ENCODE data around the gene METTL4.

Gene METTL4

GRCh38 chr18:2518473-2518872 lies 52.8 kb downstream of the METTL4 start:
- H3K9me3 ChIP-seq (ENCODE audit: insufficient read depth, low read depth, low read length), result no peaks in the 10 kb centered on the region
- no peaks in the 10 kb centered on the region for H3K79me1 ChIP-seq (ENCODE audit: low read length)
- H3K4me3 ChIP-seq (ENCODE audit: low read depth, low read length), result no peak overlapping the region
- no peak overlapping the region for H3K4me2 ChIP-seq (ENCODE audit: low read length)
- H4K12ac ChIP-seq (ENCODE audit: low read depth, low read length), result no peak overlapping the region
- H2AK5ac ChIP-seq (ENCODE audit: low read length), result no peak overlapping the region
- WGBS (ENCODE audit: extremely low coverage, insufficient coverage, insufficient read length), result no CpG with 5 or more reads among the region's 5 CpGs
- no peaks in the 10 kb centered on the region for H3K36me3 ChIP-seq (ENCODE audit: control insufficient read depth in 1 of 2, insufficient read depth in 2 of 2, low read length in 2 of 2)
- no peak overlapping the region for H3K27ac ChIP-seq (ENCODE audit: low read depth, low read length)
- no peaks in the 10 kb centered on the region for H3K79me2 ChIP-seq (ENCODE audit: control insufficient read depth, insufficient read depth, low read length, poor library complexity)
- H2BK120ac ChIP-seq (ENCODE audit: insufficient read depth, low read length, poor library complexity), result no peak overlapping the region
- H3K9ac ChIP-seq (ENCODE audit: low read length), result no peak overlapping the region
- H4K8ac ChIP-seq (ENCODE audit: low read depth, low read length), result no peak overlapping the region
- DNase-seq, result peak; percentile 83 to 91
- peaks cover 2 to 3% of the 10 kb centered on the region in 2 experiments for H3K4me1 ChIP-seq (ENCODE audit: control insufficient read depth in 1 of 2, insufficient read depth in 2 of 2, low read length in 2 of 2)
- no peak overlapping the region for H2BK5ac ChIP-seq (ENCODE audit: low read depth, low read length, poor library complexity)
- H3K23ac ChIP-seq (ENCODE audit: low read length), result no peak overlapping the region
- H3K18ac ChIP-seq (ENCODE audit: low read length), result no peak overlapping the region
- H2BK12ac ChIP-seq (ENCODE audit: low read length), result no peak overlapping the region
- H2AFZ ChIP-seq (ENCODE audit: insufficient read depth, low read length, poor library complexity), result no peak overlapping the region
- no peak overlapping the region for H3K14ac ChIP-seq (ENCODE audit: low read length)
- H4K91ac ChIP-seq (ENCODE audit: low read depth, low read length), result no peak overlapping the region
- no peaks in the 10 kb centered on the region for H3K27me3 ChIP-seq (ENCODE audit: insufficient read depth, low read length)
- no peak overlapping the region for H3K4ac ChIP-seq (ENCODE audit: low read depth, low read length)

DNA sequence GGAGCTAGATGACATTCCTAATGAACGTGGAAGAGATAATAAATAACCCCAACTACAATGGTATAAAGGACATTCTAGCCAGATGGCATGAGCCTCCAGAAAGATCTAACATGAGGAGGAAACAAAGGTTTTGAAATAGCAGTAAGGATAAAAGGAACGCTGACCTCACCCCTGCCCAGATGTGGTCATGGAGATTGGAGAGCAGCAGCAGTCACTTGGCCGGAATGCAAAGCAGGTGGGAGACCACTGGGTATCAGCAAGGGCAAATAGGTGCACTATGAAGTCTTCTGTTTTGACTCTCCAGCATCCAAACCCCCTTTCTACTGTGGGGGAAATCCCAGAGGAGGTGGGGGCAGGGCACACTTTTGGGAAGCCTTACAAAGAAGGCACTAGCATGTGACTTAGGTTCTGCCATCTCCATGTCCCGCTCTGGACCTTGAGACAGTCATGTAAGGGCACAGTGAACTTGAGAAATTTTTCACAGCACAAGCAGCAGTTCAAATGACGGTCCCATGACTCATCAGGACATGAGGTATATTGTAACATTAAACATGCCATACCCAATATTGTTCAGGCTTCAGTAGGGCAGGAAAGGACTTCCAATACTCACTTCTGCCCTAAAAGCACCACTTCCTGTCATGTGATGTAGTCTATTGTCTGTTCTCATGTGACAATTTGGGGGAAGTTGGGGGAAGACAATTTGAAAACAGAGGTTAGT lies 55.2 kb downstream of the METTL4 start:
- Histone ChIP-seq H3K79me1 (ENCODE audit: low read length) (no peaks in the 10 kb centered on the region), H3K23ac (ENCODE audit: low read length) (no peak overlapping the region), H3K18ac (ENCODE audit: low read length) (no peak overlapping the region), H3K14ac (ENCODE audit: low read length) (no peak overlapping the region), H2AK5ac (ENCODE audit: low read length) (no peak overlapping the region), H2BK12ac (ENCODE audit: low read length) (no peak overlapping the region), H4K91ac (ENCODE audit: low read depth, low read length) (no peak overlapping the region), H3K79me2 (ENCODE audit: control insufficient read depth, insufficient read depth, low read length, poor library complexity) (no peaks in the 10 kb centered on the region), H3K36me3 (ENCODE audit: control insufficient read depth in 1 of 2, insufficient read depth in 2 of 2, low read length in 2 of 2) (no peaks in the 10 kb centered on the region), H2BK120ac (ENCODE audit: insufficient read depth, low read length, poor library complexity) (no peak overlapping the region), H3K4me3 (ENCODE audit: low read depth, low read length) (no peak overlapping the region), H4K8ac (ENCODE audit: low read depth, low read length) (no peak overlapping the region), H4K12ac (ENCODE audit: low read depth, low read length) (no peak overlapping the region), H3K4me1 (ENCODE audit: control insufficient read depth in 1 of 2, insufficient read depth in 2 of 2, low read length in 2 of 2) (peaks cover 2 to 3% of the 10 kb centered on the region in 2 experiments), H2AFZ (ENCODE audit: insufficient read depth, low read length, poor library complexity) (no peak overlapping the region), H3K9ac (ENCODE audit: low read length) (no peak overlapping the region), H3K27ac (ENCODE audit: low read depth, low read length) (no peak overlapping the region), H3K4me2 (ENCODE audit: low read length) (no peak overlapping the region), H3K27me3 (ENCODE audit: insufficient read depth, low read length) (no peaks in the 10 kb centered on the region), H3K9me3 (ENCODE audit: insufficient read depth, low read depth, low read length) (no peaks in the 10 kb centered on the region), H3K4ac (ENCODE audit: low read depth, low read length) (no peak overlapping the region), H2BK5ac (ENCODE audit: low read depth, low read length, poor library complexity) (no peak overlapping the region)
- peak; percentile 82 to 94 for DNase-seq
- WGBS (ENCODE audit: extremely low coverage, insufficient coverage, insufficient read length), result no CpG with 5 or more reads among the region's 5 CpGs

- Histone ChIP-seq H3K79me2 (ENCODE audit: control insufficient read depth, insufficient read depth, low read length, poor library complexity) (no peaks in the 10 kb centered on the region), H3K36me3 (ENCODE audit: control insufficient read depth in 1 of 2, insufficient read depth in 2 of 2, low read length in 2 of 2) (no peaks in the 10 kb centered on the region), H2BK5ac (ENCODE audit: low read depth, low read length, poor library complexity) (no peak overlapping the region), H4K8ac (ENCODE audit: low read depth, low read length) (no peak overlapping the region), H2AFZ (ENCODE audit: insufficient read depth, low read length, poor library complexity) (no peak overlapping the region), H3K14ac (ENCODE audit: low read length) (no peak overlapping the region), H3K9ac (ENCODE audit: low read length) (no peak overlapping the region), H2AK5ac (ENCODE audit: low read length) (no peak overlapping the region), H3K79me1 (ENCODE audit: low read length) (no peaks in the 10 kb centered on the region), H3K4me2 (ENCODE audit: low read length) (no peak overlapping the region), H3K4ac (ENCODE audit: low read depth, low read length) (no peak overlapping the region), H3K4me3 (ENCODE audit: low read depth, low read length) (no peak overlapping the region), H3K9me3 (ENCODE audit: insufficient read depth, low read depth, low read length) (no peaks in the 10 kb centered on the region), H4K12ac (ENCODE audit: low read depth, low read length) (no peak overlapping the region), H3K18ac (ENCODE audit: low read length) (no peak overlapping the region), H2BK12ac (ENCODE audit: low read length) (no peak overlapping the region), H3K23ac (ENCODE audit: low read length) (no peak overlapping the region), H3K27me3 (ENCODE audit: insufficient read depth, low read length) (no peaks in the 10 kb centered on the region), H2BK120ac (ENCODE audit: insufficient read depth, low read length, poor library complexity) (no peak overlapping the region), H3K27ac (ENCODE audit: low read depth, low read length) (no peak overlapping the region), H4K91ac (ENCODE audit: low read depth, low read length) (no peak overlapping the region), H3K4me1 (ENCODE audit: control insufficient read depth in 1 of 2, insufficient read depth in 2 of 2, low read length in 2 of 2) (peaks cover 2 to 3% of the 10 kb centered on the region in 2 experiments)
- DNase-seq, result peak; percentile 8 to 57
- no CpG with 5 or more reads among the region's 1 CpG for WGBS (ENCODE audit: extremely low coverage, insufficient coverage, insufficient read length)
These were observed 56.0 kb downstream of the METTL4 start for GRCh38 chr18:2515171-2515787.

DNA sequence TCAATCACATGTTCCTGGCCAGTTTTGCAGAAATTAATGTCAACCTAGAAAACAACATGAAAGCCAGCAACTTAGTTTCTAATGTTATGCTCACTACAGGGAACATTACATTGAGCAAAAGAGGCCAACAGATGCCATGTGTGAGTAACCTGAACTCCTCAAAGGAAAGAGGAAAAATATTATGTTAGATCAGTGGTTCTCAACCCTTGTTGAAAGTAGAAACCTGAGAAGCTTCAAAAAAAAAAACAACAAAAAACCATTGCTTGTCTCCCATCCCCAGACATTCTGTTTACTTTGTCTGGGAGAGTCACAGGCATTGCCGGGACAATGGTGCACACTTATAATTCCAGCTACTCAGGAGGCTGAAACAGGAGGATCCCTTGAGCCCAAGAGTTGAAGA lies 57.7 kb downstream of the METTL4 start:
- Histone ChIP-seq H3K27ac (ENCODE audit: low read depth, low read length) (no peak overlapping the region), H2BK120ac (ENCODE audit: insufficient read depth, low read length, poor library complexity) (no peak overlapping the region), H3K4me1 (ENCODE audit: control insufficient read depth in 1 of 2, insufficient read depth in 2 of 2, low read length in 2 of 2) (peaks cover 2 to 3% of the 10 kb centered on the region in 2 experiments), H3K27me3 (ENCODE audit: insufficient read depth, low read length) (no peaks in the 10 kb centered on the region), H3K79me2 (ENCODE audit: control insufficient read depth, insufficient read depth, low read length, poor library complexity) (no peaks in the 10 kb centered on the region), H3K23ac (ENCODE audit: low read length) (no peak overlapping the region), H3K9me3 (ENCODE audit: insufficient read depth, low read depth, low read length) (no peaks in the 10 kb centered on the region), H3K4ac (ENCODE audit: low read depth, low read length) (no peak overlapping the region), H3K14ac (ENCODE audit: low read length) (no peak overlapping the region), H2BK12ac (ENCODE audit: low read length) (no peak overlapping the region), H3K18ac (ENCODE audit: low read length) (no peak overlapping the region), H2AFZ (ENCODE audit: insufficient read depth, low read length, poor library complexity) (no peak overlapping the region), H4K12ac (ENCODE audit: low read depth, low read length) (no peak overlapping the region), H3K9ac (ENCODE audit: low read length) (no peak overlapping the region), H3K4me2 (ENCODE audit: low read length) (no peak overlapping the region), H2BK5ac (ENCODE audit: low read depth, low read length, poor library complexity) (no peak overlapping the region), H3K79me1 (ENCODE audit: low read length) (no peaks in the 10 kb centered on the region), H4K8ac (ENCODE audit: low read depth, low read length) (no peak overlapping the region), H2AK5ac (ENCODE audit: low read length) (no peak overlapping the region), H3K4me3 (ENCODE audit: low read depth, low read length) (no peak overlapping the region), H3K36me3 (ENCODE audit: control insufficient read depth in 1 of 2, insufficient read depth in 2 of 2, low read length in 2 of 2) (no peaks in the 10 kb centered on the region), H4K91ac (ENCODE audit: low read depth, low read length) (no peak overlapping the region)
- no peak for DNase-seq
- WGBS (ENCODE audit: extremely low coverage, insufficient coverage, insufficient read length), result no CpG with 5 or more reads among the region's 1 CpG
